Gastrocnemius medialis (tissue), 4 donors: ENCODE data around the gene ABO. TPM values are rescaled to one million over a fixed set of nuclear protein-coding genes. Genes with fewer than 3 reads are reported as not detected.

Experiments
- ATAC-seq, 2 donors: fragments of 150-250 bp; one replicate each; pipeline ENCODE4 v1.9.1; 2016
- DNase-seq, 2 donors: peaks; one replicate each; pipeline ENCODE4 v3.0.0-alpha.2; 2019
- H3K27ac ChIP-seq, 4 donors: fragments of 200-600 bp; sonication (generic); 1 replicate in 1 of 4; 2 replicates in 3 of 4; pipeline ENCODE4 v1.5.1; 2016 to 2018; ENCODE audit warnings: mild to moderate bottlenecking in 2 of 4, moderate library complexity in 1 of 4
- H3K27me3 ChIP-seq, 3 donors: fragments of 200-600 bp; sonication (generic) in 2 of 3; 1 replicate in 1 of 3; 2 replicates in 2 of 3; pipeline versions ENCODE4 v1.5.1 to v1.6.0; 2016 to 2019; ENCODE audit warnings: mild to moderate bottlenecking in 1 of 3, moderate library complexity in 1 of 3
- H3K36me3 ChIP-seq, 2 donors: fragments of 200-600 bp; sonication (generic) in 1 of 2; one replicate each; pipeline ENCODE4 v1.5.1; 2017 to 2018
- H3K4me1 ChIP-seq, 2 donors: fragments of 200-600 bp; sonication (generic) in 1 of 2; one replicate each; pipeline ENCODE4 v1.5.1; 2016 to 2017; ENCODE audit warnings: mild to moderate bottlenecking in 2 of 2
- H3K4me3 ChIP-seq, 4 donors: fragments of 200-600 bp; sonication (generic) in 3 of 4; 1 replicate in 1 of 4; 2 replicates in 3 of 4; pipeline ENCODE4 v1.5.1; 2016 to 2019; ENCODE audit warnings: mild to moderate bottlenecking in 2 of 4
- H3K9me3 ChIP-seq, 3 donors: fragments of 200-600 bp; sonication (generic) in 2 of 3; 1 replicate in 1 of 3; 2 replicates in 2 of 3; pipeline ENCODE4 v1.5.1; 2016 to 2019
- CTCF ChIP-seq, 5 experiments: fragments of 450-650 bp in 3 of 5; fragments of 200-600 bp in 2 of 5; sonication (generic) in 2 of 5; IDR thresholded peaks in 4 of 5; conservative IDR thresholded peaks in 1 of 5; 1 replicate in 4 of 5; 2 replicates in 1 of 5; pipeline ENCODE4 v1.5.1; 2016 to 2019; ENCODE audit warnings: antibody characterized with exemption in 5 of 5, mild to moderate bottlenecking in 3 of 5, moderate library complexity in 3 of 5
- POLR2A ChIP-seq, 2 donors: fragments of 450-650 bp; IDR thresholded peaks; one replicate each; pipeline ENCODE4 v1.6.1; 2017; ENCODE audit warnings: antibody characterized with exemption in 2 of 2, mild to moderate bottlenecking in 2 of 2, moderate library complexity in 2 of 2
- in situ Hi-C, 4 donors: fragments of 200-750 bp; cut with MboI; loops; one replicate each; pipeline versions ENCODE4 v1.15.0 to v1.8.0; 2017; ENCODE audit warnings: low sequenced_read_pairs in 4 of 4
- intact Hi-C: fragments of 100-400 bp; cut with DNase I; formaldehyde crosslinking; loops from one replicate; pipeline ENCODE4 v1.15.1; 2023; ENCODE audit warnings: low total_unique reads
- total RNA-seq, 4 donors: library from RNA; depleted of rRNA; stranded (reverse); fragments of >200 nt; gene quantifications; one replicate each; pipeline versions ENCODE4 v1.1.0 to v1.2.3, GENCODE V29; 2016

Gene ABO
- total RNA-seq, 4 donors from 2014 or later, result 0.24 to 2.4 (median 0.44) TPM; not detected in 1

GRCh38 chr9:133263557-133263956, 11.4 kb downstream of the ABO start:
- in situ Hi-C loops, result no loop called here
- ATAC-seq (no peak), DNase-seq (no peak)
- no peaks in the 10 kb centered on the region for H3K9me3 ChIP-seq
- H3K4me1 ChIP-seq, result no peaks in the 10 kb centered on the region
- no peak overlapping the region for H3K27ac ChIP-seq
- intact Hi-C loops, result no loop called here
- no peaks in the 10 kb centered on the region for H3K36me3 ChIP-seq
- H3K4me3 ChIP-seq, result no peak overlapping the region
- peaks cover 0 to 5% (median 5%) of the 10 kb centered on the region in 3 donors for H3K27me3 ChIP-seq
- TF ChIP-seq POLR2A (IDR thresholded peaks at IDR 0.05), result no peak
- TF ChIP-seq CTCF (IDR thresholded peaks at IDR 0.05 in 4 of 5, conservative IDR thresholded peaks at IDR 0.05 in 1 of 5), result no peak

- TF ChIP-seq POLR2A (IDR thresholded peaks at IDR 0.05) (no peak), CTCF (IDR thresholded peaks at IDR 0.05 in 4 of 5, conservative IDR thresholded peaks at IDR 0.05 in 1 of 5) (no peak)
- Histone ChIP-seq H3K27me3 (peaks cover 0 to 5% (median 5%) of the 10 kb centered on the region in 3 donors), H3K36me3 (no peaks in the 10 kb centered on the region), H3K9me3 (no peaks in the 10 kb centered on the region), H3K27ac (no peak overlapping the region), H3K4me1 (no peaks in the 10 kb centered on the region), H3K4me3 (no peak overlapping the region)
- intact Hi-C loops (no loop called here), in situ Hi-C loops (no loop called here)
- DNase-seq, result no peak
- ATAC-seq, result no peak
These were observed 12.8 kb downstream of the ABO start for GRCh38 chr9:133262226-133262625.

GRCh38 chr9:133261753-133262120, 13.3 kb downstream of the ABO start:
- no peak overlapping the region for H3K4me3 ChIP-seq
- H3K27me3 ChIP-seq, result peaks cover 0 to 5% (median 5%) of the 10 kb centered on the region in 3 donors
- no peak for ATAC-seq
- in situ Hi-C loops (no loop called here), intact Hi-C loops (no loop called here)
- DNase-seq, result no peak
- H3K4me1 ChIP-seq, result no peaks in the 10 kb centered on the region
- H3K9me3 ChIP-seq, result no peaks in the 10 kb centered on the region
- H3K27ac ChIP-seq, result no peak overlapping the region
- H3K36me3 ChIP-seq, result no peaks in the 10 kb centered on the region
- TF ChIP-seq POLR2A (IDR thresholded peaks at IDR 0.05) (no peak), CTCF (IDR thresholded peaks at IDR 0.05 in 4 of 5, conservative IDR thresholded peaks at IDR 0.05 in 1 of 5) (no peak)

- intact Hi-C loops (no loop called here), in situ Hi-C loops (no loop called here)
- Histone ChIP-seq H3K9me3 (no peaks in the 10 kb centered on the region), H3K36me3 (no peaks in the 10 kb centered on the region), H3K4me3 (no peak overlapping the region), H3K27me3 (peaks cover 0 to 5% (median 5%) of the 10 kb centered on the region in 3 donors), H3K27ac (no peak overlapping the region), H3K4me1 (no peaks in the 10 kb centered on the region)
- TF ChIP-seq CTCF (IDR thresholded peaks at IDR 0.05 in 4 of 5, conservative IDR thresholded peaks at IDR 0.05 in 1 of 5) (no peak), POLR2A (IDR thresholded peaks at IDR 0.05) (no peak)
- ATAC-seq (no peak), DNase-seq (no peak)
These were observed 13.8 kb downstream of the ABO start for GRCh38 chr9:133261103-133261752.
